HG03442 (cell line): ENCODE measurements around the gene MARCHF3.
"Not testable (repeated sequence)": the region's sequence is repeated elsewhere in the genome, so short reads cannot be mapped to it uniquely, and the experiment has no call there.

Experiments used
- ATAC-seq: cut with Tn5 transposase; IDR thresholded peaks from one replicate; pipeline ENCODE4 v1.9.1; 2021; ENCODE audit warnings: mild to moderate bottlenecking, moderate library complexity; ENCODE audit not compliant: unreplicated experiment

MARCHF3 gene

GRCh38 chr5:127053049-127053448 is 22.7 kb upstream of the MARCHF3 start:
- no peak for ATAC-seq

- no peak for ATAC-seq
These were observed 21.2 kb upstream of the MARCHF3 start for GRCh38 chr5:127051591-127051990.

DNA sequence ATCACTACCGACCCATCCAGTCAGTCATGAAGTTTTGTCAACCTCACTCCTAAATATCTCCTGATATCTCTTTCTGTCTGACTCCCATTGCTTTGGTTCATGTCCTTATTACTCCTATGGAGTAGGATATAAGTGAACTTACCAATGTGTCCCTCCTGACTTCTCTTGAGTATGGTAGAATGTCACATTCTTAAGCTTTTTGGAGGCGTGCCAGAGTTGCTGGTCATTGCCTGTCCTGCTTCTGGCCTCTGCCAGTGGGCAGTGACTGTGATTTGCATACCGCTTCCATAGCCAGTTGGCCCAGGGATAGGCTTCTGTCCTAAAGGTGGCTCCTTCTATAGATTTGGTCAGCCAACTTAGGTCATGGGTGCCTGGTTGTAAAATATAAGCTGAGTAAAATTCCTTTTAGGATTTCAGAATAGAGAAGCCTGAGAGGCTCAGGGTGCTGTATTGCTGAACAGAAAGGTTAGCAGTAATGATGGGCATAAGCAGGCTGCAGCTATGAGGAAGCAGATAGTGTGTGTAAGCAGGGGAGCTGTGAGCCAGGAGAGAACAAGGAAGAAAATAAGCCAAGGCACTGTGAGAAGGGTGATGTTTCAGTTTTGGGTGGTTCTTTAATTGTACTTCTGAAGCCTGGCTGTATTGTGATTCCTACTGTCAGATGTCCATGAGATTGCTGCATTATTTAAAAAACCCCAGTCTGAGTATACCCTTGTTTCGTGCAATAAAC is 16.1 kb upstream of the MARCHF3 start:
- ATAC-seq: no peak

DNA sequence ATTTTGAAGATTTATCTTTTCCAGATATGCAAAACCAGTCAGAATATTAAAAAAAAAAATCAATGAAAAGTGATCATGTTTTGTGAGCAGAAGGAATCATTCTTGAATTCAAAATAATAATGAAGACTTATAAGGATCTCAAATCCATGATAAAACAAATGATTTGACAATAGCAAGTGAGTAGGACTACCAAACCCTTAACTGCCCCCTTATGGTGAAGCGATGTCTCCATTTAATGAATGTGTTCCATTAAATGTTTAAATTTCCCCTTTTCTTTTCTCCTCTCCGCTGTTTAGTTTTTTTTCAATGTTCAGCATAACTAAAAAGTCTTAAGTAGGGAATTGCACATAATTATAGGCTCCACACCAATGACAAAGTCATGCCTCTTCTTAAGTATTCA is 12.2 kb upstream of the MARCHF3 start:
- ATAC-seq: no peak

GRCh38 chr5:127041571-127041970 is 11.2 kb upstream of the MARCHF3 start:
- ATAC-seq: no peak

- ATAC-seq: no peak
These were observed 10.6 kb upstream of the MARCHF3 start for GRCh38 chr5:127040796-127041520.

DNA sequence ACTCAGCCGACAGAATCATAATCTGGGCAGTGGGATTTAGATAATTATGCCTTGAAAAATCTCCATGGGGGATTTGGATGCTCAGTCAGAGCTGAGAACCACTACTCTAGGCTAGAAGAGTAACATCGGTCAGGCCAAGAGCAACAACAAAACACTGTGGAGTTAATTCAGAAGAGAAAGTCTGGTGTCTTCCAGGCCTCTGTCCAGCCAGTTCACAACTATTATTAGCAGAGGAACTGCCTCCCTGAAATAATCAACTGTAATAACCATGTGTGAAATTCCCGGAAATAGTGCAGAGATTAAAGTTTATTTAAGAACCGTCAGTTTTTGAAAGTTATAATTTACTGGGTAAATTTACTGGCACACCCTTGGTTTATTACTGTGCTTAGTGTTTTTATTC is 8.2 kb upstream of the MARCHF3 start:
- no peak for ATAC-seq

DNA sequence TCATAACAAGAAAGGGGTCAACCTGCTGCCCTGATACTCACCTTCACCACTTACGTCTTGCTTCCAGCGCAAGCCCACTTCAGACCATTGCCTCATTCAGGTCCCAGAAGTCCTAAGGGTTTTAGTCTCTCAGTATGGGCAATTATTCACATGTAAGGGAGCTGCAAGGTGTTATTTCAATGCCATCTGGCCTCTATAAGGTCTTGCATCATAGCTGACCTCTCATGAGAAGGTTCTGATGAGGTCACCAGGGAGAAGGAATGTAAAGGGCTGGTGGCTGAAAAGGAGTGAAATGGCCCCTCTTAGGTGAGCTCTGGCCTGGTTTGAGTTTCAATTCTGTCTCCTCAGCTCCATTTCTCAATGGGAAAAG is 1.5 kb upstream of the MARCHF3 start:
- no peak for ATAC-seq

- ATAC-seq: peak; percentile 6
These were observed 947 bp upstream of the MARCHF3 start for GRCh38 chr5:127031147-127031862.

- ATAC-seq: peak; percentile 18
These were observed 638 bp downstream of the MARCHF3 start for GRCh38 chr5:127029581-127030258.

- ATAC-seq: no peak
These were observed 1.4 kb downstream of the MARCHF3 start for GRCh38 chr5:127028822-127029457.

DNA sequence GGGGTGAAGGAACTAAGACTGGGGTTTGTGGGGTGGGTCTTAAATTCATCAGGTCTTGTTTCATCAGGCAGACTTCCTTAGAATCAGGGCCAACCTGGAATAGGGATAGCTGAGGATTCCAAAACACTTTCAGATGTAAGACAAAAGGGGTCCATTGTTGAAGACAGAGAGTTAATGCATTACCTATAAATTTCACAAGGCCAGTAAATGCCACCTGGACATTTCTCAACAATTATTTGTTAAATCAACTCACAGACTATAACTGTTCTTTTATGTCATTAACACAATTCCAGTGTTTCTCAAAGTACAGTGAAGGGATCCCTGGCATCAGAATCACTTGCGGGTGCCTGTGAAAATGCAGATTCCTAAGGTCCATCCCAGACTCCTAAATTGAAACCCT is 2.8 kb downstream of the MARCHF3 start:
- ATAC-seq: no peak

- no peak for ATAC-seq
These were observed 4.2 kb downstream of the MARCHF3 start for GRCh38 chr5:127026166-127026565.

GRCh38 chr5:127025467-127025866 is 4.9 kb downstream of the MARCHF3 start:
- no peak for ATAC-seq

DNA sequence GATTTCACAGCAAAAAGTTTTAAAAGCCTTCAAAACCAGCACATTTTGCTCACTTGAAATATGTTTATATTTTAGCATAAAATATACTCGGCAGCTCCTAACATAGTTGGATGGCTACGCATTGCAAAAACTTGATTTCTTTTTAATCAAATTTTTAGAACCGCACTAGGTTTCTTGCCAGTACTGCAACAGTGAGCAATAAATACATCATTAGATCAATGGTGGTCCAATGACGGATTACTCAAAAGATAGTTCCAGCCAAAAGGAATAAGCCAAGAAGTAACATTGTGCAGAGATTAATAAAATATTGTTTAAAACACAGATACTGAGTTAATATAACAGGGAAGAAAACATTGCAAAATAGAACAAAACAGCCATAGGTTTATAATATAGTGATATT is 5.5 kb downstream of the MARCHF3 start:
- ATAC-seq: no peak

GRCh38 chr5:127023552-127024191 is 6.7 kb downstream of the MARCHF3 start:
- not testable (repeated sequence) for ATAC-seq

DNA sequence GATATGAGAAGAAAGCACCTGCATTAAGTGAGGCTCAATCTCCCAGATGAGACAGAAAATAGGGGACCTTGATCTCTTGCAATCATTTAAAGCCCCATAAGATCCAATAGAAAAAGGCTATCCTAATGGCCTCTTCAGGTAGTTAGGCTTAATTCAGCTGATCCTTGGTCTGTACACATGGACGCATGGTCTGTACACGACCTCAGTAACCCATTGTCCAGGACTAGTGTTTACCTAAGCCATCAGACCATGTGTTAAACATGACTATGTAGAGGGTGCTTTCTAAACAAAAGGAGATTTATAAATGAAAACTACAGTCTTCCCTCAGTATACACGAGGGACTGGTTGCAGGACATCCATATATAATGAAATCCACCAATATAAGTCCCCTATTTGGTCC is 7.5 kb downstream of the MARCHF3 start:
- no peak for ATAC-seq

- peak; percentile 51 for ATAC-seq
These were observed 10.4 kb downstream of the MARCHF3 start for GRCh38 chr5:127019928-127020327.

GRCh38 chr5:127016722-127017121 is 13.6 kb downstream of the MARCHF3 start:
- not testable (repeated sequence) for ATAC-seq

DNA sequence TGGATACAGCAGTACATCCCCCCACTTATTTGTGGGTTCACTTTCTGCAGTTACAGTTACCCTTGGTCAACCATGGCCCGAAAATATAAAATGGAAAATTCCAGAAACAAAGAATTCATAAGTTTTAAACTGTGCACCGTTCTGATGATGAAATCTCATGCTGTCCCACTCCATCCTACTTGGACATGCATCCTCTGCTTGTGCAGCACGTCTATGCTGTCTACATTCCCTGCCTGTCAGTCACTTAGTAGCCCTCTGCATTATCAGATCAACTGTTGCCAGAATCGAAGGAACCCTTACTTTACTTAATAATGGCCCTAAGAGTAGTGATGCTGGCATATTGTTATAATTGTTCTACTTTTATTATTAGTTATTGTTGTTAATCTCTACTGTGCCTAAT is 14.6 kb downstream of the MARCHF3 start:
- no peak for ATAC-seq
